Peyer's patch (tissue), 4 donors: Measurements from ENCODE around the gene ROBO2.

Experiments
- POLR2A ChIP-seq, 2 donors: fragments of 450-650 bp; IDR thresholded peaks; one replicate each; pipeline ENCODE4 v1.5.1; 2017; ENCODE audit warnings: antibody characterized with exemption in 2 of 2, mild to moderate bottlenecking in 2 of 2, moderate library complexity in 2 of 2
- TF ChIP-seq, protein P1 (sequence below), 6 experiments: fragments of 450-650 bp in 4 of 6; fragments of 200-600 bp in 2 of 6; sonication (generic) in 1 of 6; IDR thresholded peaks; one replicate each; pipeline ENCODE4 v1.5.1; 2017 to 2019; ENCODE audit warnings: antibody characterized with exemption in 6 of 6, mild to moderate bottlenecking in 3 of 6, moderate library complexity in 1 of 6

DNA sequence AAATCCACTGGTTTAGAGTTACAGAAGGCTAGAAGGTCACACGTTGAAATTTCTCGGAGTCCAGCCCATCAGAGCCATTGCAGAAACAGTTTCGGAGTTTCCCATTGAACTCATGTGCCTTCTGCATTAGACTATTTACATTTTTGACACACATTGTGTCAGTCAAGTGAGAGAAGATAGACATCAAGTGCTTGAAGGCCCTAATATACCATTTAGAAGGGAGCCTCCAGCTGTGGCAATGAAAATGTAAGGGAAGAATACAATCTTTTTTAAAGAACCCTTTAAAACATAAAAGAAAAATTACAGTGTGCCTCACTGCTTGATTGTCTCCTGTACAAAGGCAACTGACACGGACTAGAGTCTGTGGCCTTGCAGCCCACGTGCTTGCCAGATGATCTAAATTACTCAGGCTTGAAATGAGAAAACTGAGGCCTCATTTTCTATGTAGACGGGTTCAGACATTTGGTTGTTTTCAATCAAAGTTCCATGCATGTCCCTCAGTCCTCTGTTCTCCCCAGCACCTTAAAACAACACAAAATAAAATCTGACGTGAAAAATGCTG is 650.5 kb downstream of the ROBO2 start:
- TF ChIP-seq, protein P1, sequence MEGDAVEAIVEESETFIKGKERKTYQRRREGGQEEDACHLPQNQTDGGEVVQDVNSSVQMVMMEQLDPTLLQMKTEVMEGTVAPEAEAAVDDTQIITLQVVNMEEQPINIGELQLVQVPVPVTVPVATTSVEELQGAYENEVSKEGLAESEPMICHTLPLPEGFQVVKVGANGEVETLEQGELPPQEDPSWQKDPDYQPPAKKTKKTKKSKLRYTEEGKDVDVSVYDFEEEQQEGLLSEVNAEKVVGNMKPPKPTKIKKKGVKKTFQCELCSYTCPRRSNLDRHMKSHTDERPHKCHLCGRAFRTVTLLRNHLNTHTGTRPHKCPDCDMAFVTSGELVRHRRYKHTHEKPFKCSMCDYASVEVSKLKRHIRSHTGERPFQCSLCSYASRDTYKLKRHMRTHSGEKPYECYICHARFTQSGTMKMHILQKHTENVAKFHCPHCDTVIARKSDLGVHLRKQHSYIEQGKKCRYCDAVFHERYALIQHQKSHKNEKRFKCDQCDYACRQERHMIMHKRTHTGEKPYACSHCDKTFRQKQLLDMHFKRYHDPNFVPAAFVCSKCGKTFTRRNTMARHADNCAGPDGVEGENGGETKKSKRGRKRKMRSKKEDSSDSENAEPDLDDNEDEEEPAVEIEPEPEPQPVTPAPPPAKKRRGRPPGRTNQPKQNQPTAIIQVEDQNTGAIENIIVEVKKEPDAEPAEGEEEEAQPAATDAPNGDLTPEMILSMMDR (IDR thresholded peaks at IDR 0.05), result no peak
- TF ChIP-seq POLR2A (IDR thresholded peaks at IDR 0.05), result no peak
